IMR-90 (cell line): Measurements from ENCODE around the gene IFNGR1. TPM values are rescaled to one million over a fixed set of nuclear protein-coding genes. Genes with fewer than 3 reads are reported as not detected.
A peak's percentile ranks its signal among the peaks of the same experiment; 100 is the strongest.

Source experiments
- ATAC-seq: fragments of 200-7000 bp; cut with Tn5 transposase; 2 replicates; pipeline ENCODE4 v1.9.1; 2020; ENCODE audit warnings: low read depth, mild to moderate bottlenecking, moderate library complexity
- BruUV-seq: library from RNA; stranded (reverse); fragments of 400-500 nt; replicated peaks from 2 replicates; lab custom pipeline; 2021; lab: Mats Ljungman, UMichigan
- CTCF ChIA-PET: fragments of 300-600 bp; formaldehyde crosslinking; extraction: SDS; loops from one replicate; lab custom pipeline; 2021; ENCODE audit warnings: antibody characterized with exemption; lab: Yijun Ruan, JAX
- POLR2A ChIA-PET: fragments of 300-600 bp; sonication (Branson Sonifier 250); formaldehyde crosslinking; loops from one replicate; lab custom pipeline; 2022; ENCODE audit warnings: antibody characterized with exemption; ENCODE audit not compliant: unreplicated experiment; lab: Charles Lee
- DNase-seq: peaks from one replicate; pipeline ENCODE4 v3.0.0; 2013
- H2AFZ ChIP-seq: replicated peaks from 2 replicates; pipeline ENCODE3; 2013; ENCODE audit warnings: low read length, mild to moderate bottlenecking; ENCODE audit not compliant: poor library complexity
- H2AK5ac ChIP-seq: 2 replicates; pipeline ENCODE4 v1.6.1; 2013; ENCODE audit warnings: low read depth, low read length, inconsistent platforms
- H2AK9ac ChIP-seq: replicated peaks from 2 replicates; pipeline ENCODE3; 2013; ENCODE audit warnings: mild to moderate bottlenecking, low read depth, low read length, moderate library complexity; ENCODE audit not compliant: poor library complexity
- H2BK120ac ChIP-seq: 2 replicates; pipeline ENCODE4 v1.6.1; 2013; ENCODE audit warnings: low read depth, low read length, inconsistent platforms
- H2BK15ac ChIP-seq: 3 replicates; pipeline ENCODE4 v1.6.1; 2013; ENCODE audit warnings: low read depth, low read length, inconsistent platforms
- H2BK20ac ChIP-seq: 2 replicates; pipeline ENCODE4 v1.6.1; 2013; ENCODE audit warnings: low read depth, mild to moderate bottlenecking, inconsistent platforms, low read length, moderate library complexity
- H2BK5ac ChIP-seq: 2 replicates; pipeline ENCODE4 v1.6.1; 2013; ENCODE audit warnings: mild to moderate bottlenecking, low read depth, low read length, inconsistent platforms; ENCODE audit not compliant: poor library complexity, severe bottlenecking
- H3K14ac ChIP-seq: replicated peaks from 2 replicates; pipeline ENCODE4 v1.6.1; 2013; ENCODE audit warnings: low read depth, low read length, inconsistent platforms
- H3K18ac ChIP-seq: 2 replicates; pipeline ENCODE4 v1.6.1; 2013; ENCODE audit warnings: low read depth, low read length, control low read depth
- H3K23ac ChIP-seq: 2 replicates; pipeline ENCODE4 v1.6.1; 2013; ENCODE audit warnings: low read depth, low read length, inconsistent platforms
- H3K27ac ChIP-seq: 2 replicates; pipeline ENCODE4 v1.5.1; 2013; ENCODE audit warnings: mild to moderate bottlenecking, control low read depth, low read length; ENCODE audit not compliant: insufficient read depth
- H3K27me3 ChIP-seq: 2 replicates; pipeline ENCODE4 v1.6.1; 2013; ENCODE audit warnings: low read length; ENCODE audit not compliant: control insufficient read depth, insufficient read depth
- H3K36me3 ChIP-seq: 2 replicates; pipeline ENCODE4 v1.6.1; 2013; ENCODE audit warnings: low read length, mixed read lengths; ENCODE audit not compliant: control insufficient read depth, insufficient read depth
- H3K4ac ChIP-seq: 2 replicates; pipeline ENCODE4 v1.6.1; 2013; ENCODE audit warnings: low read depth, low read length, inconsistent platforms
- H3K4me1 ChIP-seq: 2 replicates; pipeline ENCODE4 v1.6.1; 2013; ENCODE audit warnings: low read length, mixed read lengths; ENCODE audit not compliant: control insufficient read depth, insufficient read depth
- H3K4me2 ChIP-seq: 2 replicates; pipeline ENCODE4 v1.6.1; 2013; ENCODE audit warnings: low read depth, mild to moderate bottlenecking, control low read depth, low read length, moderate library complexity
- H3K4me3 ChIP-seq: 2 replicates; pipeline ENCODE4 v1.5.1; 2013; ENCODE audit warnings: low read depth, mild to moderate bottlenecking, control low read depth, low read length, moderate library complexity; ENCODE audit not compliant: insufficient read depth
- H3K56ac ChIP-seq: 2 replicates; pipeline ENCODE4 v1.6.1; 2013; ENCODE audit warnings: low read length, inconsistent platforms; ENCODE audit not compliant: insufficient read depth; ENCODE audit errors: extremely low read depth
- H3K79me1 ChIP-seq, 2 experiments: 2 replicates each; pipeline ENCODE4 v1.6.1; 2013; ENCODE audit warnings: low read length in 2 of 2, inconsistent platforms in 1 of 2, low read depth in 1 of 2
- H3K9ac ChIP-seq: 2 replicates; pipeline ENCODE4 v1.6.1; 2013; ENCODE audit warnings: low read depth, low read length, control low read depth
- H3K9me1 ChIP-seq: 2 replicates; pipeline ENCODE4 v1.6.1; 2013; ENCODE audit warnings: low read length, inconsistent platforms; ENCODE audit not compliant: insufficient read depth
- H3K9me3 ChIP-seq: 2 replicates; pipeline ENCODE4 v1.6.1; 2013; ENCODE audit warnings: low read length; ENCODE audit not compliant: control insufficient read depth, insufficient read depth
- H4K20me1 ChIP-seq: 2 replicates; pipeline ENCODE4 v1.6.1; 2013; ENCODE audit warnings: low read length, inconsistent platforms; ENCODE audit not compliant: insufficient read depth
- H4K5ac ChIP-seq: 2 replicates; pipeline ENCODE4 v1.6.1; 2013; ENCODE audit warnings: mild to moderate bottlenecking, low read depth, low read length, control low read depth
- H4K8ac ChIP-seq, 2 experiments: 2 replicates each; pipeline ENCODE4 v1.6.1; 2013; ENCODE audit warnings: low read depth in 2 of 2, low read length in 2 of 2, control low read depth in 1 of 2, inconsistent platforms in 1 of 2
- H4K91ac ChIP-seq: 2 replicates; pipeline ENCODE4 v1.6.1; 2013; ENCODE audit warnings: low read depth, low read length, inconsistent platforms; ENCODE audit not compliant: insufficient read depth
- CEBPB ChIP-seq: IDR thresholded peaks from 2 replicates; pipeline ENCODE4 v1.6.1; 2012; ENCODE audit warnings: low read depth, low read length, improper control_type of control experiment
- FOS ChIP-seq: fragments of 150-350 bp; IDR thresholded peaks from 2 replicates; pipeline ENCODE4 v1.6.1; 2016; ENCODE audit warnings: low read depth, low read length
- MAZ ChIP-seq: IDR thresholded peaks from 2 replicates; pipeline ENCODE4 v1.6.1; 2012; ENCODE audit warnings: low read depth, mild to moderate bottlenecking, low read length, improper control_type of control experiment, moderate library complexity, borderline replicate concordance
- POLR2A ChIP-seq: IDR thresholded peaks from 2 replicates; pipeline ENCODE4 v1.6.1; 2012; ENCODE audit warnings: mild to moderate bottlenecking, low read depth, low read length
- WGBS, 2 experiments: methylation state at CpG; one replicate each; pipeline versions ENCODE4 v1.1.5 to v1.1.7; 2013; ENCODE audit warnings: missing lambda C conversion rate in 2 of 2; ENCODE audit not compliant: insufficient read length in 1 of 2; ENCODE audit errors: extremely low coverage in 2 of 2; 5-methylcytosine and 5-hydroxymethylcytosine counted together
- dilution Hi-C: fragments of 300-500 bp; cut with HindIII; formaldehyde crosslinking; loops from one replicate; pipeline ENCODE4 v1.14.3; 2018; ENCODE audit warnings: low sequenced_read_pairs; ENCODE audit not compliant: unreplicated experiment
- in situ Hi-C: fragments of 300-500 bp; cut with MboI; formaldehyde crosslinking; loops from 3 replicates; pipeline ENCODE4 v1.14.3; 2019; ENCODE audit warnings: low sequenced_read_pairs, inconsistent platforms, mixed read lengths
- intact Hi-C: fragments of 100-400 bp; cut with micrococcal nuclease; formaldehyde crosslinking; loops from 2 replicates; pipeline ENCODE4 v1.10.0; 2022
- polyA plus RNA-seq, 3 experiments: library from polyadenylated mRNA; depleted of rRNA; stranded (reverse); fragments of >200 nt; gene quantifications; 2 replicates each; pipeline ENCODE4 v1.2.3, GENCODE V29; 2012; ENCODE audit warnings: low replicate concordance in 1 of 3
- total RNA-seq: library from RNA; depleted of rRNA; stranded (reverse); fragments of >200 nt; gene quantifications from 2 replicates; pipeline ENCODE4 v1.2.3, GENCODE V29; 2012
- TF ChIP-seq, protein P1 (sequence below): fragments of 150-350 bp; IDR thresholded peaks from 2 replicates; pipeline ENCODE4 v1.6.1; 2016; ENCODE audit warnings: low read depth, mild to moderate bottlenecking, low read length, moderate library complexity, borderline replicate concordance

IFNGR1 gene
- total and polyA plus RNA-seq, 2 of the 4 experiments (the other 2 are of a cell fraction) = 19.1 to 25.6 TPM

DNA sequence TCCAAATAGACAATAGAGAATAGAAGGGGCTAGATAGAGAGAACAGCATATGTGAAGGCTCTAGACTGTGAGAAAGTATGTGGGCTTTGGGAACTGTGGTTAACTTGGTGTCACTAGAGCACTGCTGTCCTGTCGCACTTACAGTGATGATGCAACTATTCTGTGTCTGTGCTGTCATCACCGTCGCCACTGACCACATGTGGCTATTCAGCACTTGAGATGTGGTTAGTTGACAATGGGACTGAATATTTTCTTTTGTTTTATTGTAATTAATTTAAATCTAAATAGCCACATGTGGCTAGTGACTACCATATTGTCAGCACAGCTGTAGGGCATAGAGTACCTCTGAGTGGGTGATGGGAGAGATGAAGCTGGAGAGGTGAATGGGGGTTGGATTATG, 39.0 kb upstream of the IFNGR1 start:
- BruUV-seq = no TSS peak
- peaks cover 1% of the 10 kb centered on the region; the same call in 1 of the 2 replicates for H3K27me3 ChIP-seq
- peaks cover 2% of the 10 kb centered on the region; the same call in 1 of the 2 replicates for H3K4me1 ChIP-seq
- no peak overlapping the region for H3K56ac ChIP-seq
- no peaks in the 10 kb centered on the region for H3K9me1 ChIP-seq
- no peak overlapping the region for H3K18ac ChIP-seq
- no peaks in the 10 kb centered on the region; the same call in 1 of the 2 replicates for H3K9me3 ChIP-seq
- TF ChIP-seq CEBPB (peak; percentile 48), POLR2A (no peak), MAZ (no peak), FOS (no peak)
- TF ChIP-seq, protein P1, sequence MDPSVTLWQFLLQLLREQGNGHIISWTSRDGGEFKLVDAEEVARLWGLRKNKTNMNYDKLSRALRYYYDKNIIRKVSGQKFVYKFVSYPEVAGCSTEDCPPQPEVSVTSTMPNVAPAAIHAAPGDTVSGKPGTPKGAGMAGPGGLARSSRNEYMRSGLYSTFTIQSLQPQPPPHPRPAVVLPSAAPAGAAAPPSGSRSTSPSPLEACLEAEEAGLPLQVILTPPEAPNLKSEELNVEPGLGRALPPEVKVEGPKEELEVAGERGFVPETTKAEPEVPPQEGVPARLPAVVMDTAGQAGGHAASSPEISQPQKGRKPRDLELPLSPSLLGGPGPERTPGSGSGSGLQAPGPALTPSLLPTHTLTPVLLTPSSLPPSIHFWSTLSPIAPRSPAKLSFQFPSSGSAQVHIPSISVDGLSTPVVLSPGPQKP = no peak
- no peaks in the 10 kb centered on the region for H3K36me3 ChIP-seq
- H3K9ac ChIP-seq = no peak overlapping the region
- ATAC-seq (no peak), DNase-seq (no peak)
- H4K8ac ChIP-seq = no peak overlapping the region
- dilution Hi-C loops = no loop called here
- no peak overlapping the region for H3K27ac ChIP-seq
- H2AFZ ChIP-seq = no peak overlapping the region
- no peak overlapping the region for H2BK120ac ChIP-seq
- in situ Hi-C loops = no loop called here
- no peak overlapping the region for H2BK20ac ChIP-seq
- intact Hi-C loops = no loop called here
- H2BK5ac ChIP-seq = no peak overlapping the region
- no peaks in the 10 kb centered on the region for H4K20me1 ChIP-seq
- no peak overlapping the region for H2AK9ac ChIP-seq
- H4K5ac ChIP-seq = no peak overlapping the region
- no peak overlapping the region for H4K91ac ChIP-seq
- no peak overlapping the region for H3K23ac ChIP-seq
- CTCF ChIA-PET = no interaction called here
- POLR2A ChIA-PET = no interaction called here
- no CpG with 5 or more reads among the region's 3 CpGs for WGBS, 2 experiments
- H3K4me3 ChIP-seq = no peak overlapping the region
- H3K79me1 ChIP-seq = no peaks in the 10 kb centered on the region
- H3K14ac ChIP-seq = no peak overlapping the region
- H2AK5ac ChIP-seq = no peak overlapping the region
- H2BK15ac ChIP-seq = no peak overlapping the region
- no peak overlapping the region for H3K4ac ChIP-seq
- no peak overlapping the region for H3K4me2 ChIP-seq
